Measurements from ENCODE around the gene NUCKS1. TPM values are rescaled to one million over a fixed set of nuclear protein-coding genes. Genes with fewer than 3 reads are reported as not detected.

NUCKS1 gene
- total RNA-seq, 2 experiments from 2014 or later: 145 to 177 TPM

DNA sequence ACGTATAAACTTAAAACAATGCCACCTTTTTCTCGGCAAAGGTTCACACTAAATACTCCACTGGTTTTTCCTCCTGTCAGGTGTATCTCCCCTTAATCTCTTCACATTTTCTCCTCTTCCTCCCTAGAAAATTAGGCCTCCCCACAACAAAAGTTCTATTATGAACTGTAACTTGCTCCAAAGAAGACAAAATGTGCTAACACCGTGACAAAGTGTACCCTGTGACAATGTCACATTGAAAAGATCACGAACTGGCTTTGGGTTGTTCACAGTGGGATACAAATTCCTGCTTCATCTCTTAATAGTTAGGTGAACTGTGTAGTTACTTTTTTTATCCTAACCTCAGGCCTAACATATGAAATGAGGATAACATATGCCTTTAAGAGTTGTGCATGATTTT is 6.0 kb downstream of the NUCKS1 start:
- ATAC-seq: no peak
- ChIA-PET POLR2A (interaction anchor here (1.3 kb wide), 1 partner anchor 28 kb away, joined by 3 read pairs; no protein-coding TSS in a partner anchor), CTCF (interaction anchor here (1.3 to 3.7 kb wide), 3 partner anchors 12 to 33 kb away, joined by 4 to 12 read pairs (median 6); no protein-coding TSS in a partner anchor)
- intact Hi-C loops (cut with micrococcal nuclease): no loop called here
- peaks cover 59% of the 10 kb centered on the region for H3K4me1 Mint-ChIP-seq (ENCODE audit: low read depth)
- H3K27ac Mint-ChIP-seq: peak overlapping the region; percentile 41
- H3K4me3 Mint-ChIP-seq: no peak overlapping the region
- H3K36me3 Mint-ChIP-seq (ENCODE audit: low read depth): peaks cover 47% of the 10 kb centered on the region
- no peak for DNase-seq
- H3K9me3 Mint-ChIP-seq: no peaks in the 10 kb centered on the region
- no peaks in the 10 kb centered on the region for H3K27me3 Mint-ChIP-seq
- TF ChIP-seq, protein P1, sequence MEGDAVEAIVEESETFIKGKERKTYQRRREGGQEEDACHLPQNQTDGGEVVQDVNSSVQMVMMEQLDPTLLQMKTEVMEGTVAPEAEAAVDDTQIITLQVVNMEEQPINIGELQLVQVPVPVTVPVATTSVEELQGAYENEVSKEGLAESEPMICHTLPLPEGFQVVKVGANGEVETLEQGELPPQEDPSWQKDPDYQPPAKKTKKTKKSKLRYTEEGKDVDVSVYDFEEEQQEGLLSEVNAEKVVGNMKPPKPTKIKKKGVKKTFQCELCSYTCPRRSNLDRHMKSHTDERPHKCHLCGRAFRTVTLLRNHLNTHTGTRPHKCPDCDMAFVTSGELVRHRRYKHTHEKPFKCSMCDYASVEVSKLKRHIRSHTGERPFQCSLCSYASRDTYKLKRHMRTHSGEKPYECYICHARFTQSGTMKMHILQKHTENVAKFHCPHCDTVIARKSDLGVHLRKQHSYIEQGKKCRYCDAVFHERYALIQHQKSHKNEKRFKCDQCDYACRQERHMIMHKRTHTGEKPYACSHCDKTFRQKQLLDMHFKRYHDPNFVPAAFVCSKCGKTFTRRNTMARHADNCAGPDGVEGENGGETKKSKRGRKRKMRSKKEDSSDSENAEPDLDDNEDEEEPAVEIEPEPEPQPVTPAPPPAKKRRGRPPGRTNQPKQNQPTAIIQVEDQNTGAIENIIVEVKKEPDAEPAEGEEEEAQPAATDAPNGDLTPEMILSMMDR (IDR thresholded peaks at IDR 0.05): no peak

DNA sequence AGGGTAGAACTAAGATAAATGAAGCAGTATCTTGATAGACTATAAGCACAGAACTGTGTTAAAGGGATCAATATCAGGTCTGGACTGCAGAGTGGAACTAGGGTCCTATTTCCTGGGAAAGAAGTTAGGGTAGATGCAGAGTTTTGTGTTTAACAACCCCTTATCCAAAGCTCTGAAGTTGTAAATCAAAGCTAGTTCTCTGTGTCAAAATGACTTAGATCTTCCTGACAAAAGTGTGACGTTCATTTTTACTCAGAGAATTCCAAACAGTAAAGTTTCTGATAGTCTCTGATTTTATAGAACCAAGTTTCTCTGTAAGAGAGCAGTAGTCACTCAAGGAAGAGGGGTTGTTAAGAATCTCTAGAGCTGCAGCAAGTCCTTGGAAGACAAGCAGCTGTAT is 8.3 kb downstream of the NUCKS1 start:
- peaks cover 55% of the 10 kb centered on the region for H3K4me1 Mint-ChIP-seq (ENCODE audit: low read depth)
- H3K27ac Mint-ChIP-seq: no peak overlapping the region

DNA sequence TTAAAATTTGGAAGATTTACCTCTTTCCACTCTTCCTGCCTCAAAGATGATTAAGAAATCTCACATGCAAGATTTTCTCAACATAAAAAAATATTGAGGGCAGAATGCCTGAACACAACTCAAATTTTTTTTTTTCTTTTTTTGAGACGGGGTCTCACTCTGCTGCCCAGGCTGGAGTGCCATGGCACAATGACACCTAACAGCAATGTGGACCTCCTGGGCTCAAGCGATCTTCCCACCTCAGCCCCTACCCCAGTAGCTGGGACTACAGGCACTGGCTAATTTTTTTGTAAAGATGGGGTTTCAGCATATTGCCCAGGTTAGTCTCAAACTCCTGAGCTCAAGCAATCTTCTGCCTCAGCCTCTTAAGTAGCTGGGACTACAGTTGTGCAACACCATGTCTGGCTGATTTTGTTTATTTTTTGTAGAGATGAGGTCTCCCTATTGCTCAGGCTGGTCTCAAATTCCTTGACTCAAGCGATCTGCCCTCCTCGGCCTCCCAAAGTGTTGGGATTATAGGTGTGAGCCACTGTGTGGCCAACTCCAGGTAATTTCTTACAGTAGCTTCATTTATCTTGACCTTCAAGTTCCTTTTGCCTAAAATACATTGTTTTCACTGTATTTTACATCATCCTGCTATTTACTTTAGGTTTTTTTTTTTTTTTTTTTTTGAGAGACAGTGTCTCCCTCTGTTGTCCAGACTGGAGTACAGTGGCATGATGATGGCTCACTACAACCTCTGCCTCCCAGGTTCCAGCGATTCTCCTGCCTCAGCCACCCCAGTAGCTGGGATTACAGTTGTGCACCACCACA is 10.4 kb downstream of the NUCKS1 start:
- Mint-ChIP-seq H3K27ac (no peak overlapping the region), H3K4me3 (no peak overlapping the region), H3K9me3 (no peaks in the 10 kb centered on the region), H3K4me1 (ENCODE audit: low read depth) (peaks cover 53% of the 10 kb centered on the region), H3K27me3 (no peaks in the 10 kb centered on the region), H3K36me3 (ENCODE audit: low read depth) (peaks cover 38% of the 10 kb centered on the region)
- ATAC-seq (no peak), DNase-seq (no peak)
- ChIA-PET POLR2A (interaction anchor here (0.6 to 3.6 kb wide), 5 partner anchors 8 to 116 kb away, joined by 3 to 18 read pairs (median 4); partner anchors contain the start of gene NUCKS1), CTCF (interaction anchor here (1.4 to 5.9 kb wide), 3 partner anchors 15 to 148 kb away, joined by 4 to 34 read pairs (median 12); no protein-coding TSS in a partner anchor)
- intact Hi-C loops (cut with micrococcal nuclease): no loop called here
- TF ChIP-seq, protein P1 (IDR thresholded peaks at IDR 0.05): no peak

More for the DNA sequence above, 8.3 kb downstream of the NUCKS1 start:
- POLR2A ChIA-PET: interaction anchor here (0.6 to 1.5 kb wide), 3 partner anchors 9 to 1980 kb away, joined by 3 to 4 read pairs (median 3); partner anchors contain the start of gene SLC45A3
- H3K9me3 Mint-ChIP-seq: no peaks in the 10 kb centered on the region
- DNase-seq (no peak), ATAC-seq (no peak)
- H3K27me3 Mint-ChIP-seq: no peaks in the 10 kb centered on the region
- no peak overlapping the region for H3K4me3 Mint-ChIP-seq
- TF ChIP-seq, protein P1 (IDR thresholded peaks at IDR 0.05): no peak
- CTCF ChIA-PET: interaction anchor here (0.9 to 3.7 kb wide), 4 partner anchors 18 to 83 kb away, joined by 3 to 12 read pairs (median 8); no protein-coding TSS in a partner anchor
- peaks cover 35% of the 10 kb centered on the region for H3K36me3 Mint-ChIP-seq (ENCODE audit: low read depth)
- intact Hi-C loops (cut with micrococcal nuclease): no loop called here

DNA sequence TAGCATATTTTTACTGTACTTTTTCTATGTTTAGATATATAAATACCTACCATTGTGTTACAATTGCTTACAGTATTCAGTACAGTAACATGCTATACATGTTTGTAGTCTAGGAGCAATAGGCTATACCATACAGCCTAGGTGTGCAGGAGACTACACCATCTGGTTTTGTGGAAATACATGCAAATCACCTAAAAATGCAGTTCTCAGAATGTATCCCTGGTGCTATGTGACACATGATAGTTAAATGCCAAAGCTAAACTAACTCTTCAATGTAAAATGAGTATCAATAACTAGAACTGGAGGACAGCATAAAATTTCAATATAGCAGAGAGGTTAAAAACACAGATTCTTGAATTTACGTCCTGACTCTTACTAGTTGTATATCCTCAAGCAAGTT is 14.8 kb downstream of the NUCKS1 start:
- peaks cover 54% of the 10 kb centered on the region for H3K4me1 Mint-ChIP-seq (ENCODE audit: low read depth)
- H3K9me3 Mint-ChIP-seq: no peaks in the 10 kb centered on the region
- TF ChIP-seq, protein P1 (IDR thresholded peaks at IDR 0.05): no peak
- H3K4me3 Mint-ChIP-seq: no peak overlapping the region
- ChIA-PET POLR2A (interaction anchor here (1.0 kb wide), 1 partner anchor 14 kb away, joined by 4 read pairs; no protein-coding TSS in a partner anchor), CTCF (interaction anchor here (5.9 kb wide), 1 partner anchor 24 kb away, joined by 34 read pairs; no protein-coding TSS in a partner anchor)
- ATAC-seq: peak; percentile 86
- H3K27ac Mint-ChIP-seq: peak overlapping the region; percentile 31
- intact Hi-C loops (cut with micrococcal nuclease): no loop called here
- no peaks in the 10 kb centered on the region for H3K27me3 Mint-ChIP-seq
- H3K36me3 Mint-ChIP-seq (ENCODE audit: low read depth): peaks cover 46% of the 10 kb centered on the region
- no peak for DNase-seq
